Dermis blood vessel endothelial cell (primary cell): ENCODE measurements around the gene FAM124A. TPM values are rescaled to one million over a fixed set of nuclear protein-coding genes. Genes with fewer than 3 reads are reported as not detected.

Source experiments
- DNase-seq: peaks from one replicate; pipeline ENCODE4 v3.0.0; 2010
- total RNA-seq: library from RNA; depleted of rRNA; stranded (reverse); fragments of >200 nt; gene quantifications from 2 replicates; pipeline ENCODE4 v1.2.3, GENCODE V29; 2014

FAM124A gene
- total RNA-seq, 1 donor from 2014 or later: 9.7 TPM

DNA sequence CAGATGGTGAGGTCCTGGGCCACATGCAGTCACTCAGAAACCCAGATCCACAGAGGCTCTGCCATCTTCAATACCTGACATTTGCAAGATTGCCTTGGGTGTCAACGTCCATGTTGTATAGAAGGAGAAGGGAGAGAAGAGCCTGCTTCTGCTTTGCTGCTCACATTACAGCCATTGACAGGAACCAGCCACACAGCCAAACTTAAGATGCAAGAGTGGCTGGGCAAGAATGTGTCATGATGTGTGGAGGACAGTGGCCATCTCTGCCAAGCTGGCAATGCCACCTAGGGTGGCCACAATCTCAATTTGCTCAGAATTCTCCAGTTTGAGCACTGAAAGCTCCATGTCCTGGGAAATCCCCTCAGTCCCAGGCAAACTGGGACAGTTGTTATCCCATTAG is 91.4 kb downstream of the FAM124A start:
- DNase-seq: no peak

DNA sequence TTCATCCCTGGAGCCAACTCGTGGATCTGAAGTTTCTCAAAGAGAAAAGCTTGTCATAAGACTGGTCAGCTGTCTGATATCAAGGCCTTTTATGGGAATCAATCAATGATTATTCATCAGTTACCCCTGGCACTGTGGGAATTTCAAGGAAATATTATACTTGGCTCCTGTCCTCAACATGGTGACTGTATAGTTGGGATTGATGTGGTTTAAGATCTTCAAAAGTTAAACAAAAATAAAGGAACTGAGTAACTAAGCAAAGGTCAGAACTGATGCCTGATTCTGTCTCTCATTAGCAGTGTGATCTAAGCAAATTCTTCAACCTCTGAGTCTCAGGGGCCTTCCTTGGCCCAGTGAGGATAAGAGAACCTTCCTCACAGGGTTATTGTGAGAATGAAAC is 95.1 kb downstream of the FAM124A start:
- DNase-seq: peak; percentile 25

DNA sequence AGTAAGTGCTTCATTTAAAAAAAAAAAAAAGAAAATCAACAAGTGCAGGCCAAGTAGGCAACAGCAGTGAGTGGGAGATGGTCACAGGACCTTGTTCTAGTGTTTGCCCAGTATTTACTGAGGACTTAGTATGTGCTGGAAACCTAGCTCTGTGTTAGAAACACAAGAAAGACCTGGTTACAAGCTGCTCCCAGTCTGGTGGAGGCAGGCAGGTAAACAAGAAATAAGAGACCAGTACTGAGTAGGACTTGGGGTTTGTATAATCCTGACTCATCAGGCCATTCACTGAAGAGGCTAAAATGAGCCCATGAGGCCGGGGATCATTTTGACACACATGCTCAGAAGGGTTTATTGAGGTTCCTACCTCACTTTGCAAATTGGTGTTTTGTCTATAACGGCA is 95.8 kb downstream of the FAM124A start:
- DNase-seq: no peak

DNA sequence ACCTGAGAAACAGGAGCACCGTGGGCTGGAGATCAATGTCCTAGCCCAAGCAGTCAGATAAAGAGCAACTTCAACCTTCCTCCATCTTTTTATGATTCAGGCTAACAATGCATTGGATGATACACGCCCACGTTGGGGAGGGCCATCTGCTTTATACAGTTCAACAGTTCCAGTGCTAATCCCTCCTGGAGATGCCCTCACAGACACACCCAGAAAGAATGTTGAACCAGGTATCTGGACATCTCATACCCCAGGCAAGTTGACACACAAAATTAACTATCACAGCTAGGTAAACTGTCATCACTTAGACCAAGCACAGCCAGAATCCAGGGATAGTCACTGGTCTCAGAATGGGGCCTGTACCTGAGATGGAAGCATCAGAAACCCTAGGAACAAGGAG is 96.7 kb downstream of the FAM124A start:
- no peak for DNase-seq

DNA sequence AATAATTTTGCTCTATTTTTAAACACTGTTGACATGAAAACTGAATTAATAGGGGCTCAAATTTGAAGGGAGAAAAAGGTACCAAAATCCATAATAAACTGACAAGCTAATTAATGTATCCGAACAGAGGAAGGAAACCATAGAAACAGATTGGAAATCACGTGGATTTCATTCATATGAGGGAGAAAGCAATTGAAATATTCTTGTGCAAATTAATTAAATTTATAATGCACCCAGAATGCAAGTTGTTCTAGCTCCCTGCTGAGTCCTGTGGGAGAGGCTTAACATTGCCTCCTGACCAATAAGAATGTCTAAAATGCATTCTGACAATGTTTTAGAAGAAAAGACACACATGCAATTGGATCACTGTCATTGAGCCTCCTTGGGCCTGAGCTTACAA is 99.6 kb downstream of the FAM124A start:
- DNase-seq: no peak

DNA sequence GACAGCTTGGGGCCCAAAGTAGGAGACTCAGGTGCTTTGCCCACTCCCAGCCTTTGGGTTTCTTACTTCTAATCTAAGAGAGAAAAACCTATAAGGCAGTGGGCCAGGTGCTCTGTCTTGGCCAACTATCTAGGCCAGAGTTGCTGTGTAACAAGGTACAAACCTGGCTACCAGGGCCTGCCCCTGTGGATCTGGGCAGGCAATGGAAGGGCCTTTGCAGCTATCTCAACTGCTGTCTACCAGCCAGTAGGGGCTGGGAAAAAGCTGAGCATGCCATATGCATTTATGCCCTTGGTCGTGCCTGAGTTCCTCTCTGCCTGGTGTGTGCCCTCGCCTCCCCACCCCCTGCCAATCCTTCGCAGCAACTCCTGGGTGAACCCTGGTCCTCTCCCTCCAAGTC is 100.6 kb downstream of the FAM124A start:
- DNase-seq: no peak

DNA sequence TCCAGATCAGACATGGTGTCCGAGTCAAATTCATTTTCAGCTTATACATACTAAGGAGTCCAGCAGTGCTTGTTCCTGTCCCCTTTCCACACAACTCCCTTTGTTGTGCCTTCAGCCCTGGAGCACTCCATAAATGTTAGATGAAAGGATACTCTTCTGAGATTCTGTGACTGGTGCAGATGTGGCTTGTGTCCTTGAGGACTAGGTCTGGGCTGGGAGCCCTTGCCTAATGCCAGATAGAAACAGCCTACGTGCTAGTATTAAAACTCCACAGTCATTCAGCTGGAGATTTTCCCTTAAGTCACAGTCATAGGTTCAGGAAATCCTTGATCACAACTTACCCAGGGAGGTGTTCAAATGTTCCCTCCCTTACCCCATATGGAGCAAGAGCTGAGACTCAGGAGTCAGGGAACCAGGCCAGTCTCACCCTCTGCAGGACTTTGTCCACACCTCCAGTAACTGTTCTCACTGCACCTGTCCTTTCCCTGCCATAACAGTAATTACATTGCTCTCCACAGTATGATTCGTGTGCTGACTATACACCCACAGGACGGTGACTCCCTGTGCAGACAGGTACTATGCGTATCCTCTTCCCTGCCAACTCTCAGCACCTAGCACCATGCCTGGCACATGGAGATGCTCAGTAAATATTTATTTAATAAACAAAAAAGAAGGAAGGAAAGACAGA is 101.8 kb downstream of the FAM124A start:
- DNase-seq: no peak

DNA sequence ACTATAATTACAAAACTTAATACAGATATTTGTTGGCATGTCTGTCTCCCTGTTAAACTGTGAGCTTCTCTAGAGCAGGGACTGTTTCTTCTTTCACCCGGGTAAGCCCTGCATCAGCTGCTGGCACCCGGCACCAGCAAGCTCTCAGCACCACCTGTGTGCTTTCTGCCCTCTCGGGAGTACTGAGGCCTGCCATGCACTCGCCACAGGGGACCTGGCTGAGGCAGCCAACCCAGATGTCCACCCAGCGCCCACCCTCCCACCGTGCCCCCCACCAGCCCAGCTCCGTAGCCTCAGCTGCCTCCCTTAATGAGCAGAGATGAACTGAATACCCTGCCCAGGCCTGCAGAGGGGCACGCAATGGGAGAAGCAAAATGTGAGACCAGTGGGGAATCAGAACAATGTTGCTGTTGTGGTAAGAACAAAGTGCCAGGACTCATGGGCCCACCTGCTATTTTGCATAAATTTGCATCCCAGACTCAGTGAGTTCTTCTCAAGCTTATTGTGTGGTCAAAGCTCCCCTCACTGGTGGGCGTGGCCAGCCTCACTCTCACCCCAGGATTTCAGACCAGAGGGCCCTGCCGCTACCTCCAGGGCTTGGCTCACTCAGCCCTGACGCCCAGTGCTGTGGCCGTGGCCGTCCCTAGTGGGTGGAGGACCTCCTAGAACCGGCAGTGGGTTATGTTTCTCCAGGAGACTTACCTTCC is 102.7 kb downstream of the FAM124A start:
- DNase-seq: no peak

DNA sequence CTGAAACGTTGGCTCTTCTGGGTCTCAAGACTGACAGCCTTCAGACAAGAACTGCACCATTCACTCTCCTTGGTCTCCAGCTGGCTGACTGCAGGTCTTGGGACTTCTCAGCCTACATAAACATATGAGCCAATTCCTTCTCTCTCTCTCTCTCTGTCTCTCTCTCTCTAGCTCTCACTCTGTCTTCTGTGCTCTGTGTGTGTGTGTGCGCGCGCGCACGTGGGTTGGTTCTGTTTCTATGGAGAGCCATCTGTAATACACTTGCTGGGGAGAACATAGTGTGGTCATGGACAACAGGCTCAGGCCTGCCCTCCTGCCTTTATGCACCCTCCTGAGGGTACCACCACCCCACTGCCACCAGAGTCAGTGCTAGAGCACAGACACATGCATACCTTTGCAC is 103.6 kb downstream of the FAM124A start:
- DNase-seq: no peak

DNA sequence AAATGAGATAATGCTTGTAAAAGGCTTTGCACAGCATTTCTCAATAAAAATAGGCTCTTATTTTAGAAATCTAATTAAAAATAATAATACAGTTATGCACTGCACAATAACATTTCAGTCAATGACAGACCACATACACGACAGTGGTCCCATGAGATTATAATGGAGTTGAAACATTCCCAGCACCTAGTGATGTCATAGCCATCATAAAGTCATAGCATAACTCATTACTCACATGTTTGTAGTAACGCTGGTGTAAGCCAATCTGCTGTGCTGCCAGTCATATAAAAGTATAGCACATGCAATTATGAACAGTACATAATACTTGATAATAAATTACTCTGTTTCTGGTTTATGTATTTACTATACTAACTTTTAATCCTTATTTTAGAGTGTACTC is 104.6 kb downstream of the FAM124A start:
- no peak for DNase-seq

DNA sequence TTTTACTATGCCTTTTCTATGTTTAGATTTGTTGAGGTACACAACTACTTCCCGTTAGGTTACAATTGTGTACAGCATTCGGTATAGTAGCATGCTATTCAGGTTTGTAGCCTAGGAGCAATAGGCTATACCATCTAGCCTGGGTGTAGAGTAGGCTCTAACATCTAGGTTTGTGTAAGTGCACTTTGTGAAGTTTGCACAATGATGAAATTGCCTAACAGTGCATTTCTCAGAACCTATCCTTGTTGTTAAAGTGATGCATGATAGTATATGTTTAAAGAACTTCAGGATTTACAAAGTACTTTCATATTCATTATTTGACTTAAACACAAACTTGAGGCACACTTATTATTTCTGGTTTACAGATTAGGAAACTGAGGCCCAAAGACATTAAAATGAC is 105.8 kb downstream of the FAM124A start:
- no peak for DNase-seq

DNA sequence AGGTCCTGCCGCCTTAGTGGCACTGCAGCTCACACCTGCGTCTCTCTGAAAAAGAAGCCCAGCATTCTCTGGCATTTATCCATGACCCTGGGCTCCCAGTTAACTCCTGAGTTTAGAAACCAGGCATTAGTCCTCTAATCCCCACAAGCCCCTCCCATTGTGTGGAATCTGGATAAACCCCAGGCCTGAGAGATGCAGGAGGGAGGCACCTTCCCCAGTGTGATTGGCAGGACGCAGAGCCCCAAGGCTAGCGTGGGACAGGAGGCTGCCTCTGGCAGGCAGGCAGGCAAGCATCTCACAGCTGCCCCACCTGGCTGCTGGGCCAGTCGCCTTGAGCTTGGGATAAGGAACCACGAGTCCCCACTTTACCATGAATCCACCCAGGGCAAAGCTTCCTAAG is 106.3 kb downstream of the FAM124A start:
- DNase-seq: no peak

DNA sequence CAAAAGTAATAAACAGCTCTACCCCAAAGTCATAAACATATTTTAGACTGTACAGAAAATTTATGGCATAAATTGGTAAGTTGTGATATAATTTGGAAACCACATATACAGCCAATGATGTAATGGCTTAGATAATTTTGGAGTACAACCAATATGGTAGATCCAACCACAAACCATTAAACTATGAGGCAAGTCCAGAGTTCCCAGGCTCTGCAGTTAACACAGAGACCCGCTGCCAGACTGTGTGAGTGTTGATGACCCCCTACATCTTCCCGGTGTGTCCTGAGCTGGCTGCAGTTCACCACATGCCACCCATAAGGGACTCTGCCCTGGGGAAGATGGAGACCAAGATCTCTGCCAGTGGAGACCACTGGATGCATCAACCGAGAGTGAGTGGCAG is 107.4 kb downstream of the FAM124A start:
- no peak for DNase-seq

DNA sequence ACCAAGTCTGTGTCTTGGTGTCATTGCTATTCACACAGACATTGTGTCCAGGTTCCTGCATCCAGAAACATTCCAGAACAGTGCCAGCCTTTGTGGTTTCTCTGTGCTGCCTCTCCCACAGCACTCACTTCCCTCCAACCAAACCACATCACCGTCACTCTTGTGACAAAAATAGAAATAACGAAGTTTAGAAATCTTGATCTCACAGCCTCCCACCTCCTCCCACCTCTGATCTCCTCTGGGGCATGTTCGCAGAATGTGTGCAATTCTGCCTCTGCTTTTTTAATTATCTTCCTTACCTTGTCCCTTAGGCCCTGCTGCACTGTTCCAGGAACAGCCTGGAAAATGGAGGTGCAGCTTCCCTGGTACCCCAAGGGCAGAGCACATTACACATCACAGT is 108.6 kb downstream of the FAM124A start:
- no peak for DNase-seq

DNA sequence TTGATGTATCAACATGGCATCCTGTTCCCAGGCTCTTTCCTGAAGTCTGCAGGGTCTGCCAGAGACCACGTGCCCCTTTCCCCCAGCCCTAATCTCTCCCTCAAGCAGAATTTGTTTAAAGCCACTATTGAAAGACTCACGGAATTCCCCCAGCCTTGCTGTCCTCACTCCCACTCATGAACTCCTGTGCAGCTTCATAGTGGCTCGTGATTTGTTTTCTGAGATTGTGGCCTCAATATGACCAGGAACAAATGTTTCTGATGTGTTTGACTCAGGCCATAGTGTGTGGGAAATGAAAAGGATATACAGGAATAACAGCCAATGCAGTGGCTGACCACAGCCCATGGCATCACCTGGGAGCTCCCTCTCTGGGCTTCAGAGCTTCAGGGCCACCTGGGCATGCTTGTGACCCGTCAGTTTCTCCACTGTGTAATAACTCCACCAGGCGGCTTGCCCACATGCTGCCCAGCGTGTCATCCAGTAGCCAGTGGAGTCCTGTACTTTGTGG is 109.2 kb downstream of the FAM124A start:
- DNase-seq: no peak

DNA sequence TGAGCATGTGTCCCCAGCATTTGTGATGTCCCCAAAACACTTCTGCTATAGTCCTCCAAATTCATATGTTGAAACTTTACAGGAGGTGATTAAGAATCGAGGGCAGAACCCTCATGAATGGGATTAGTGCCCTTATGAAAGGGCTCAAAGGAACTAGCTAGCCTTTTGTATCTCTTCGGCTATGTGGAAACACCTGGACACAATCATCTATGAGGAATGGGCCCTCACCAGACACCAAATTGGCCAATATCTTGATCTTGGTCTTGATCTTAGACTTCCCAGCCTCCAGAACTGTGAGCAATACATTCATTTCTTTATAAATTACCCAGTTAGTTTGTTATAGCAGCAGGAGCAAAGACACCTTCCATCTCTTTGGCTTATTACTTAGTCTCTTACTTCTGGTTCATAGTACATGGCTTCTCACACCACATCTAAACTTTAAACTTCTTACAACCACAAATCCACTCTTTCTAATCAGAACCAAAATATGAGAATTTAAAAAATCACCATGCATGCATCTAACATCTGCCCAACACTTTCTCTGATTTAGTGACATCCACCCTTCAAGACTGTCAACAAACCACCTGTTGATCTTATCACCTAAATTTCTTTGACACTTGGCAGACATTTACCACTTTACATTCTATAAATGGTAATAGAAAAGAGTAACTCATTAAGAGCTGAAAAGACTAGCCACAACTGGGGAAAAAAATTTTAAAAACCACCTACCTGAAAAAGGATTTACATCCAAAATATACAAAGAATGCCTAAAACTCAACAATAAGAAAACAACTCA is 110.6 kb downstream of the FAM124A start:
- DNase-seq: no peak

DNA sequence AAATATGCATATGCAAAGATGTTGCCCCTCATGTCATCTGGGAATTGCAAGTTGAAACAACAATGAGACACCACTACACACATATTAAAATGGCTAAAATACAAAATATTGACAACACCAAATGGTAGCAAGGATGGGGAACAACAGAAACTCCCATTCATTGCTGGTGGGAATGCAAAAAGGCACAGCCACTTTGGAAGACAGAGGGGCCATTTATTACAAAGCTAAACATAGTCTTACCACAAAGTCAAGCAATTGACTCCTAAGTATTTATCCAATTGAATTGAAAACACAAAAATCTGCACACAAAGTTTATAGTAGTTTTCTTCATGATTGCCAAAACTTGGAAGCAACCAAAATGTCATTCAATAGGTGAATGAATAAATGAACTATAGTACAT is 111.2 kb downstream of the FAM124A start:
- no peak for DNase-seq

DNA sequence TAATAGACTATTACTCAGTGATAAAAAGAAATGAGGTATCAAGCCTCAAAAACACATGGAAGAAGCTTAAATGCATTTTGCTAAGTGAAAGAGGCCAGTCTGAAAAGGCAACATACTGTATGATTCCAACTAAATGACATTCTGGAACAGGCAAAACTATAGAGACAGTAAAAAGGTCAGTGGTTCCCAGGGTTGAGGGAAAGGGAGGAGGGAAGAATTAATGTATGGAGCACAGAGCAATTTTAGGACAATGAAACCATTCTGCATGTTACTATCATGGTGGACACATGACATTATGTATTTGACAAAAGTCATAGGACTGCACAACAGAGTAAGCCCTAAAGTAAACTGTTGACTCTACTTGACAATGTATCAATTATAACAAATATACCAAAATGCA is 111.6 kb downstream of the FAM124A start:
- DNase-seq: no peak

Other genes starting within 250 kb of the FAM124A start
- gene C13orf42, start 111.1 kb upstream of the FAM124A start, total RNA-seq: not detected in 2 replicates
- 0.09 TPM in 1 of 2 replicates, not detected in the other for gene SERPINE3, start 117.3 kb downstream of the FAM124A start, total RNA-seq
- 51.2 and 52.1 TPM in 2 replicates for gene INTS6, start 230.6 kb downstream of the FAM124A start, total RNA-seq